Activated CD4-positive, alpha-beta T cell treated with anti-CD3 and anti-CD28 coated beads for 48 hours (primary cell): Measurements from ENCODE around the gene ANG.
"Not testable (repeated sequence)": the region's sequence is repeated elsewhere in the genome, so short reads cannot be mapped to it uniquely, and the experiment has no call there.

Source experiments
- DNase-seq: peaks from one replicate; pipeline ENCODE4 v3.0.0-alpha.2; 2020

The ANG gene

GRCh38 chr14:20688167-20688839 is at the start of gene ANG:
Gene ANG (plus strand): TSS chr14:20688764. CDS start chr14:20693565, 4,801 bp downstream.
- no peak for DNase-seq

GRCh38 chr14:20641591-20641990 is 47.0 kb upstream of the ANG start, which contains the start of gene OR6S1:
Gene OR6S1 (minus strand): TSS chr14:20641691. CDS start chr14:20641691, 0 bp downstream.
- DNase-seq = no peak

GRCh38 chr14:20642182-20642581 is 46.4 kb upstream of the ANG start:
- DNase-seq = no peak

GRCh38 chr14:20642755-20643154 is 45.8 kb upstream of the ANG start:
- not testable (repeated sequence) for DNase-seq

GRCh38 chr14:20644520-20644919 is 44.0 kb upstream of the ANG start:
- no peak for DNase-seq

GRCh38 chr14:20645481-20645880 is 43.1 kb upstream of the ANG start:
- no peak for DNase-seq

- DNase-seq = peak; percentile 86
Measured at GRCh38 chr14:20652996-20653975, 35.3 kb upstream of the ANG start.

GRCh38 chr14:20655851-20656250 is 32.7 kb upstream of the ANG start:
- no peak for DNase-seq

GRCh38 chr14:20656274-20656673 is 32.3 kb upstream of the ANG start:
- no peak for DNase-seq

GRCh38 chr14:20657216-20658211 is 31.1 kb upstream of the ANG start:
- peak; percentile 61 for DNase-seq

GRCh38 chr14:20658246-20658645 is 30.3 kb upstream of the ANG start:
- DNase-seq = no peak

GRCh38 chr14:20659336-20659735 is 29.2 kb upstream of the ANG start:
- no peak for DNase-seq

- DNase-seq = no peak
Measured at GRCh38 chr14:20659813-20660395, 28.7 kb upstream of the ANG start.

GRCh38 chr14:20661197-20661596 is 27.4 kb upstream of the ANG start:
- DNase-seq = no peak

- peak; percentile 94 for DNase-seq
Measured at GRCh38 chr14:20662968-20663732, 25.4 kb upstream of the ANG start.

GRCh38 chr14:20666400-20666961 is 22.1 kb upstream of the ANG start:
- DNase-seq = not testable (repeated sequence)

- peak; percentile 20 for DNase-seq
Measured at GRCh38 chr14:20667957-20668356, 20.6 kb upstream of the ANG start.

GRCh38 chr14:20668969-20669368 is 19.6 kb upstream of the ANG start:
- no peak for DNase-seq

- no peak for DNase-seq
Measured at GRCh38 chr14:20671597-20672283, 16.8 kb upstream of the ANG start.

GRCh38 chr14:20675669-20676068 is 12.9 kb upstream of the ANG start:
- DNase-seq = no peak
